Mammary epithelial cell (primary cell): Measurements from ENCODE around the gene P4HB.

Experiments
- CTCF ChIP-seq, 2 donors: IDR thresholded peaks in 1 of 2; conservative IDR thresholded peaks in 1 of 2; 2 replicates each; pipeline ENCODE4 v1.5.1; 2011 to 2012; ENCODE audit warnings: inconsistent platforms in 2 of 2, low read length in 2 of 2, mild to moderate bottlenecking in 2 of 2, control low read depth in 1 of 2, low read depth in 1 of 2; ENCODE audit not compliant: insufficient read depth in 1 of 2; ENCODE audit errors: extremely low read depth in 1 of 2
- EZH2 ChIP-seq: IDR thresholded peaks from 2 replicates; pipeline ENCODE4 v1.6.1; 2012; ENCODE audit warnings: low read length, inconsistent platforms, borderline replicate concordance

DNA sequence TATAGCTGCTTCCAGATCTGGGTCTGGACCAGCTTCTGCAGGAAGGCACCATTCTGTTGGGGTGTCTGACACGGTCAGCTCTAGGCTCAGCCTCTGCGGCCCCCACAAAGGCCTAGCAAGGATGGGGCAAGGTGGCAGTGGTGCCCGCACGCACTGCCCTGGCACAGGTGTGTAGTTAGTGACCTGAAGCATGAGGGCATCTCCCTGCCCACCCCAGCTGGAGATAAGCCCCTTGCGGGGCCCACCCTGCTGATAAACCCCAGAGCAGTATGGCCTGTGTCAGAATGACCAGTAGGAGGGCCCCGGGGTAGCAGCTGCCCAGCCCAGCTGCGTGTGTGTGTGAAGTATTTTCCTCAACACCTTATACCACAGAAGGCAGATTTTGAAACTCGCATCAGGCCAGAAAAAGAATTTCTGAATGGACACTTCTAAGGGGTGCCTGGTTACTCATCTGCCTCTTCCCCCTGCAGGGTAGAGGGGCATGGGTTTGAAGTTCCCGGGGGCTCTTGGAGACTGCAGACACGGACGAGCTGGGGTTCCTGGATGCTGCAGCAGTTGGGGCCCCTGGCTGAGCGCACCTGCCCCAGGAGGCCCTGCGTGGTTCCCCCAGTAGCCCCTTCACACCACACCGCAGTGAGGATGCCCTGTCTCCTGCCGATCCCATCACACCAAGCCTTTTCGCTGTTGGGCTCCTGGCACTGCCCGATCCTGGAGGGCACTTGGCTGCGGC is 6.3 kb upstream of the P4HB start:
- TF ChIP-seq CTCF (conservative IDR thresholded peaks at IDR 0.05 in 1 of 2, IDR thresholded peaks at IDR 0.05 in 1 of 2; ENCODE audit: extremely low read depth in 1 of 2, insufficient read depth in 1 of 2, low read depth in 1 of 2, low read length in 2 of 2) (no peak), EZH2 (no peak)
